ENCODE data around the gene NSRP1.
"Not testable (repeated sequence)": the region's sequence is repeated elsewhere in the genome, so short reads cannot be mapped to it uniquely, and the experiment has no call there.

The NSRP1 gene

DNA sequence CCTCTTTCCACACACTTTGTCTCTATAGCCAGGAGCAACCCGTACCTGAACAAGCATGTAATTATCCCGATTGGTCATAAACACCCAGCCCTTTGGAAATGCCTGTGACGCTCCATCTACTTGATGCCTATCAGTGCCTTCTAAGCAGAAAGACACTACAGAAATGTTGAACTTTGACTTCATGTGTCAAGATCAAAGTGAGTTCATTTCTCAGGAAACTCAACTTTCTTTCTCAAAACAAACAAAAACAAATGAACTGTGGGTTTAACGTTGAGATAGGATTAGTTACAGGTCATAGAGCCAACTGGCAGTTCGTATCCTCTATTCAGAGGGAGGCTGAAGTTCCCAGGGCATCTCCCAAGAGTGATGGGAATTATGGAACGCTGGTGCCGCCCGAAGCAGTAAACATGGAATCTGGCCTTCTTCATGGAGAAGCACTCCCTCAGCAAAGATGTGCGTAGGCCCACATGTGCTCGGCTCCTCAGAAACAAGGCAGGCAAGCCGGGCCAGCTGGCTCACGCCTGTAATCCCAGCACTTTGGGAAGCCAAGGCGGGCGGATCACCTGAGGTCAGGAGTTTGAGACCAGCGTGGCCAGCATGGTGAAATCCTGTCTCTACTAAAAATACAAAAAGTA lies 109.4 kb downstream of the NSRP1 start:
- in situ Hi-C loops (cut with MboI; ENCODE audit: low sequenced_read_pairs, unreplicated experiment): no loop called here
- DNase-seq (ENCODE audit: low spot score): no peak
- TF ChIP-seq CTCF (IDR thresholded peaks at IDR 0.05; ENCODE audit: borderline replicate concordance, control extremely low read depth, extremely low read depth, insufficient read depth, missing control alignments): no peak

GRCh38 chr17:30226878-30227277 lies 110.3 kb downstream of the NSRP1 start:
- in situ Hi-C loops (cut with MboI; ENCODE audit: low sequenced_read_pairs, unreplicated experiment): no loop called here
- no peak for TF ChIP-seq CTCF (IDR thresholded peaks at IDR 0.05; ENCODE audit: borderline replicate concordance, control extremely low read depth, extremely low read depth, insufficient read depth, missing control alignments)
- no peak for DNase-seq (ENCODE audit: low spot score)

GRCh38 chr17:30228011-30228410 lies 111.4 kb downstream of the NSRP1 start:
- TF ChIP-seq CTCF (IDR thresholded peaks at IDR 0.05; ENCODE audit: borderline replicate concordance, control extremely low read depth, extremely low read depth, insufficient read depth, missing control alignments): no peak
- DNase-seq (ENCODE audit: low spot score): no peak
- in situ Hi-C loops (cut with MboI; ENCODE audit: low sequenced_read_pairs, unreplicated experiment): no loop called here

GRCh38 chr17:30229012-30229411 lies 112.4 kb downstream of the NSRP1 start:
- in situ Hi-C loops (cut with MboI; ENCODE audit: low sequenced_read_pairs, unreplicated experiment): no loop called here
- no peak for DNase-seq (ENCODE audit: low spot score)
- TF ChIP-seq CTCF (IDR thresholded peaks at IDR 0.05; ENCODE audit: borderline replicate concordance, control extremely low read depth, extremely low read depth, insufficient read depth, missing control alignments): no peak

- in situ Hi-C loops (cut with MboI; ENCODE audit: low sequenced_read_pairs, unreplicated experiment); DNase-seq (ENCODE audit: low spot score): not testable (repeated sequence)
Measured at GRCh38 chr17:30230009-30230408, 113.4 kb downstream of the NSRP1 start.

DNA sequence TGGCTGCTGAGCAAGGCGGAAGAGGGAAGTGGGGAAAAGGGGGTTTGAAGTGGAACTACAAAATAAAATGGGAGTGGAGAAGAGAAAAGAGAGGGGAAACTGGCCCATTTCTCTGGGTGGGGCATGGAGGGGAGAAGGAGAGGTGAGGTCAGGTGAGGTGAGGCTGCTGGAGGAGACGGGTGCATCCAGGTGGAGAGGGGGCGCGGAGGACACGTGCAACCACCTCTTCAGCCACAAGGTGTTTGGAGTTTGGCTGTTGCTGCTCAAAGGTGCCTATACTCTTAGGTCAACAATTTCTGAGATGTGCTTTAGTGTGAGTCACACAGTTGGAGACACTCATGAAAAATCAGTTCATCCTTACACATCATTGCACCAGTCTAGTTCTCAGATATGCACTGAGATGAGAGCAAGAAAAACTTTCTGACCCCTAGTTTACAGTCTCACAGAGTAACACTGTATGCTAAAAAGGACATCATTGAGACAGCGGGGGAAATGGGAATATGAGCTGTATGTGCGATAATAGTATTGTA lies 114.0 kb downstream of the NSRP1 start:
- no peak for TF ChIP-seq CTCF (IDR thresholded peaks at IDR 0.05; ENCODE audit: borderline replicate concordance, control extremely low read depth, extremely low read depth, insufficient read depth, missing control alignments)
- DNase-seq (ENCODE audit: low spot score): no peak
- in situ Hi-C loops (cut with MboI; ENCODE audit: low sequenced_read_pairs, unreplicated experiment): no loop called here

GRCh38 chr17:30232015-30232823 lies 115.6 kb downstream of the NSRP1 start:
- no peak for TF ChIP-seq CTCF (IDR thresholded peaks at IDR 0.05; ENCODE audit: borderline replicate concordance, control extremely low read depth, extremely low read depth, insufficient read depth, missing control alignments)
- in situ Hi-C loops (cut with MboI; ENCODE audit: low sequenced_read_pairs, unreplicated experiment): no loop called here
- peak; percentile 7 for DNase-seq (ENCODE audit: low spot score)
